OCI-LY1 (cell line): ENCODE results near the gene ATXN7.

Experiments used
- H2AFZ ChIP-seq: fragments of 200-600 bp; sonication (generic), shearing (Covaris generic); 2 replicates; pipeline ENCODE4 v1.6.0; 2014; ENCODE audit warnings: antibody characterized with exemption, mild to moderate bottlenecking, low read length
- H3F3A ChIP-seq: fragments of 200-600 bp; sonication (generic), shearing (Covaris generic); 2 replicates; pipeline ENCODE4 v1.6.0; 2014; ENCODE audit warnings: mild to moderate bottlenecking, antibody characterized with exemption, low read length, moderate library complexity; ENCODE audit not compliant: insufficient read depth
- H3K27ac ChIP-seq: fragments of 200-600 bp; sonication (generic); 2 replicates; pipeline ENCODE4 v1.5.1; 2014; ENCODE audit warnings: low read length, mixed run types, mild to moderate bottlenecking, low read depth; ENCODE audit not compliant: poor library complexity, severe bottlenecking
- H3K27me3 ChIP-seq: fragments of 200-600 bp; sonication (generic); 2 replicates; pipeline ENCODE4 v1.6.0; 2014; ENCODE audit warnings: antibody characterized with exemption, mild to moderate bottlenecking, low read length, moderate library complexity; ENCODE audit not compliant: insufficient read depth
- H3K36me3 ChIP-seq: fragments of 200-600 bp; sonication (generic); 2 replicates; pipeline ENCODE4 v1.6.1; 2014; ENCODE audit warnings: mild to moderate bottlenecking, antibody characterized with exemption, low read length, moderate library complexity, mixed read lengths; ENCODE audit not compliant: insufficient read depth
- H3K4me1 ChIP-seq: fragments of 200-600 bp; sonication (generic); 2 replicates; pipeline ENCODE4 v1.5.1; 2014; ENCODE audit warnings: mild to moderate bottlenecking, low read length, moderate library complexity; ENCODE audit not compliant: insufficient read depth, severe bottlenecking
- H3K4me2 ChIP-seq: fragments of 200-600 bp; sonication (generic), shearing (Covaris generic); 2 replicates; pipeline ENCODE4 v1.6.1; 2014; ENCODE audit warnings: low read length
- H3K4me3 ChIP-seq: fragments of 200-600 bp; sonication (generic); 2 replicates; pipeline ENCODE4 v1.5.1; 2014; ENCODE audit warnings: low read length, low read depth, mild to moderate bottlenecking, mixed read lengths; ENCODE audit not compliant: poor library complexity, severe bottlenecking
- H3K79me2 ChIP-seq: fragments of 200-600 bp; shearing (Covaris generic); 2 replicates; pipeline ENCODE4 v1.6.1; 2016; ENCODE audit warnings: mixed run types, low read length, mixed read lengths; ENCODE audit not compliant: insufficient read depth
- H3K9ac ChIP-seq: fragments of 200-600 bp; sonication (generic), shearing (Covaris generic); 2 replicates; pipeline ENCODE4 v1.6.1; 2014; ENCODE audit warnings: mild to moderate bottlenecking, low read length, mixed read lengths
- H3K9me2 ChIP-seq: fragments of 200-600 bp; sonication (generic), shearing (Covaris generic); 2 replicates; pipeline ENCODE4 v1.6.1; 2014; ENCODE audit warnings: low read depth, mild to moderate bottlenecking, low read length, mixed read lengths
- H3K9me3 ChIP-seq: fragments of 200-600 bp; shearing (Covaris generic); 2 replicates; pipeline ENCODE4 v1.6.1; 2014; ENCODE audit warnings: low read length, mixed read lengths
- H4K20me1 ChIP-seq: fragments of 200-600 bp; sonication (generic), shearing (Covaris generic); 2 replicates; pipeline ENCODE4 v1.6.0; 2016; ENCODE audit warnings: mild to moderate bottlenecking, low read length; ENCODE audit not compliant: insufficient read depth
- EZH2 ChIP-seq: fragments of 200-600 bp; sonication (generic), shearing (Covaris generic); IDR thresholded peaks from 2 replicates; pipeline ENCODE4 v1.8.0; 2017; ENCODE audit warnings: borderline replicate concordance, mixed run types, mild to moderate bottlenecking, antibody characterized with exemption, low read length, moderate library complexity, mixed read lengths
- TF ChIP-seq, protein P1 (sequence below): fragments of 200-600 bp; sonication (generic), shearing (Covaris generic); IDR thresholded peaks from 2 replicates; pipeline ENCODE4 v1.5.1; 2017; ENCODE audit warnings: mild to moderate bottlenecking, antibody characterized with exemption, low read length, moderate library complexity, mixed read lengths

The ATXN7 gene

DNA sequence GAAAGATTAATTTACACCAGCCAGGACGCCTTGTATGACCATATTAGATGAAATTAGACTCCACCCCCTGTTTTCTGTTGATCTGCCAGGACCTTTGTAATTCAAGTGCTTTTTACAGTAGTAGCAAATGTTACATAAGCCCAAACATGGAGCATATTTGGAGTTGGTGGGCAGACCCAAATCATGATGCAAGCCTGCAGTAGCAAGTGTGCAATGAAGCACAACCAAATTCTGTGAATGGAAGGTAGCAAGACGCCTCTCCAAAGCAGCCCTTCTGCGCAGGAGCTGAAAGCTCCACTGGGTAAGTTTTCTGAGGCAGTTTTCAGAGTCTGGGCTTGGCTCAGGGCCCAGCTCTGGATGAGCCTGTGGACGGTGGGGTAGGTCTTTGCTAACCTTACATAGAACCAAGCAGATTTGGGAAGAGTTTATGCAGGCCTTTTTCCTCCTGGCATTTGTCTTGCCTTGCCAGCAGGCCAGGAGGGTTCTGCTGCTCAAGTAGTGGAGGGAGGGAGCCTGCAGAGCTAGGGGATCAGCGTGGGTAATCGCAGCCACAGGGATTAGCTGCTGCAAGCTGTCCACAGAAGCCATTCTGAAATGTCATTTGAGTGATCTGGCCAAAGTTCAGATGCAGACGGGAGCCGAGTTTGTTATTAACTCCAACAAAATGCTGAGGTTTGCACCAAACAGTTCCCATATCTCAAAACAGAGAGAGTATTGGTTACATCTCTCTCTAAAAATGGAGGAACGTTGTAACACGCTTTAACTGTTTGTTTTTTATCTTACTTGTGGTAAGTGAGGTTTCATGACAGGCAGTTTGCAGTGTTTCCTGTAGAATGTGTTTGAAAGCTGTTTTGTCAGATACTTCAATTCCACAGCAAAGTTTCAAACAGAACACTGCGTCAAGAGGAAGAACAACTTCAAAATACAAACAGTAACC lies 104.3 kb downstream of the ATXN7 start:
- Histone ChIP-seq H2AFZ (no peak overlapping the region), H3K27ac (peak overlapping the region; percentile 77), H3K79me2 (peaks cover 28% of the 10 kb centered on the region), H3K4me1 (peaks cover 35% of the 10 kb centered on the region), H4K20me1 (no peaks in the 10 kb centered on the region), H3K27me3 (no peaks in the 10 kb centered on the region), H3K9me2 (no peaks in the 10 kb centered on the region), H3K4me3 (peak overlapping the region; percentile 8), H3K9me3 (no peaks in the 10 kb centered on the region), H3F3A (no peaks in the 10 kb centered on the region), H3K9ac (peak overlapping the region; percentile 23; the same call in 1 of the 2 replicates), H3K36me3 (peaks cover 22% of the 10 kb centered on the region; the same call in 1 of the 2 replicates), H3K4me2 (peak overlapping the region; percentile 55)
- no peak for TF ChIP-seq EZH2
- TF ChIP-seq, protein P1, sequence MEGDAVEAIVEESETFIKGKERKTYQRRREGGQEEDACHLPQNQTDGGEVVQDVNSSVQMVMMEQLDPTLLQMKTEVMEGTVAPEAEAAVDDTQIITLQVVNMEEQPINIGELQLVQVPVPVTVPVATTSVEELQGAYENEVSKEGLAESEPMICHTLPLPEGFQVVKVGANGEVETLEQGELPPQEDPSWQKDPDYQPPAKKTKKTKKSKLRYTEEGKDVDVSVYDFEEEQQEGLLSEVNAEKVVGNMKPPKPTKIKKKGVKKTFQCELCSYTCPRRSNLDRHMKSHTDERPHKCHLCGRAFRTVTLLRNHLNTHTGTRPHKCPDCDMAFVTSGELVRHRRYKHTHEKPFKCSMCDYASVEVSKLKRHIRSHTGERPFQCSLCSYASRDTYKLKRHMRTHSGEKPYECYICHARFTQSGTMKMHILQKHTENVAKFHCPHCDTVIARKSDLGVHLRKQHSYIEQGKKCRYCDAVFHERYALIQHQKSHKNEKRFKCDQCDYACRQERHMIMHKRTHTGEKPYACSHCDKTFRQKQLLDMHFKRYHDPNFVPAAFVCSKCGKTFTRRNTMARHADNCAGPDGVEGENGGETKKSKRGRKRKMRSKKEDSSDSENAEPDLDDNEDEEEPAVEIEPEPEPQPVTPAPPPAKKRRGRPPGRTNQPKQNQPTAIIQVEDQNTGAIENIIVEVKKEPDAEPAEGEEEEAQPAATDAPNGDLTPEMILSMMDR = no peak

DNA sequence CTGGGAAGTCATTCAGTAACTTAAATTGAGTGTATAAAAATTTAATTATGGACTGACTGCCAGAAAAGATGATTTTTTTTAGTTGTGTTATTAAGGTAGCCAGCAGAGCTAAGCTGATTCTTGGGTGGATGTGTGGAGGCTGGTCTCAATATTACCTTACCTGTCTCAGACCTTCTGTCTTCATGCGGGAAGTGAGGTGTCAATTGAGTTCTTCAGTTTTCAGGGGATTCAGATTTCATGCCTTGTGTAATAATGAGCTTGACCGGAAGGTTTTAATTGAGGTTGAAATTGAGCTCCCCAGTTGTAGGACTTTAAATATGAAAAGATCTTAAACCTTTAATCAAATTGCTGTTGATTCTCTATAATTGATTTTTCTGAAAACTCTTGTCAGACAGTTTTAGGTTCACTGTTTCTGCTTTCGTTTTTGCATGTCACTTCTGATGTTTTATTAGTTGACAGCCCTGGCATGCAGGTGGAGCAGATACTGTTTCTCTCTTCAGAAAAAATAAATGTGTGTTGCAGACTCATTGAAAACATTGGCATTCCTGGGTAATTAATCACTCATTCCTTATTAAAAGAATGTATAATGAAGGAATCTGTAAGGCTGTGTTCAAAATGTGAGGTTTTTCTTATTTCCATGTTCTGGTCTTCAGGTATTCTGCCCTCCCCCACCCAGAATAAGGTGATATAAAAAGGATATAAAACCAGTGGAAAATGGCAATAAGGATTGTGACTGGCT lies 105.1 kb downstream of the ATXN7 start:
- TF ChIP-seq EZH2 = no peak
- TF ChIP-seq, protein P1 = no peak
- H3K9ac ChIP-seq = peak overlapping the region; percentile 23; the same call in 1 of the 2 replicates
- no peak overlapping the region for H3K4me3 ChIP-seq
- H3K27ac ChIP-seq = peak overlapping the region; percentile 77
- no peaks in the 10 kb centered on the region for H4K20me1 ChIP-seq
- H3K4me2 ChIP-seq = peak overlapping the region; percentile 55
- H3K27me3 ChIP-seq = no peaks in the 10 kb centered on the region
- H3K79me2 ChIP-seq = peaks cover 28% of the 10 kb centered on the region
- peaks cover 35% of the 10 kb centered on the region for H3K4me1 ChIP-seq
- H3F3A ChIP-seq = no peaks in the 10 kb centered on the region
- H3K9me3 ChIP-seq = no peaks in the 10 kb centered on the region
- no peak overlapping the region for H2AFZ ChIP-seq
- H3K36me3 ChIP-seq = peaks cover 29% of the 10 kb centered on the region; the same call in 1 of the 2 replicates
- no peaks in the 10 kb centered on the region for H3K9me2 ChIP-seq

DNA sequence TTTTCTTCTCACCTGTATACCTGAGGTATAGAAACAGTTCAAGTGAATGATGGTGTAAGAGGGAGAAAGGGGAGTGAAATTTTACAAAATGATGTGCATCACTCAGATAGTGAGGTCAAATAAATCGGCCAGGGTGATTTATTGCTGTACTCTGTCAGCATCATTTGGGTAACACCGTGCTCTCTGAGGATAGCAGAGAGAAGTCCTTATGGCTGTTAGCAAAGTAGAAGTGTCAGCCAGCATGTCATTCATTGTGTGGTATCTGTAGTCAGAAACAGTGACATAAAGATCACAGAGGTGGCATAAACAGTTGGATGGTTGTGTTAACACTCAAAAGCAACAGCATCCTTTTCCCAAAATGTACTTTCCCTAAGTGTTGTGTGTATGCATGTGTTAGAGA lies 106.2 kb downstream of the ATXN7 start:
- Histone ChIP-seq H3K27me3 (no peaks in the 10 kb centered on the region), H4K20me1 (no peaks in the 10 kb centered on the region)

More for the DNA sequence above, 106.2 kb downstream of the ATXN7 start:
- Histone ChIP-seq H3F3A (no peaks in the 10 kb centered on the region), H3K79me2 (peaks cover 28% of the 10 kb centered on the region), H3K4me1 (peaks cover 35% of the 10 kb centered on the region), H3K4me3 (no peak overlapping the region), H3K9ac (no peak overlapping the region), H3K9me2 (no peaks in the 10 kb centered on the region), H3K27ac (no peak overlapping the region), H3K36me3 (peaks cover 31% of the 10 kb centered on the region; the same call in 1 of the 2 replicates), H2AFZ (no peak overlapping the region), H3K4me2 (no peak overlapping the region), H3K9me3 (no peaks in the 10 kb centered on the region)
- TF ChIP-seq, protein P1 = no peak
- no peak for TF ChIP-seq EZH2
